GM18870 (cell line): ENCODE results near the gene SLC22A17.

Experiments
- ATAC-seq: cut with Tn5 transposase; IDR thresholded peaks from one replicate; pipeline ENCODE4 v1.9.1; 2021; ENCODE audit warnings: moderate library complexity; ENCODE audit not compliant: unreplicated experiment

SLC22A17 gene

DNA sequence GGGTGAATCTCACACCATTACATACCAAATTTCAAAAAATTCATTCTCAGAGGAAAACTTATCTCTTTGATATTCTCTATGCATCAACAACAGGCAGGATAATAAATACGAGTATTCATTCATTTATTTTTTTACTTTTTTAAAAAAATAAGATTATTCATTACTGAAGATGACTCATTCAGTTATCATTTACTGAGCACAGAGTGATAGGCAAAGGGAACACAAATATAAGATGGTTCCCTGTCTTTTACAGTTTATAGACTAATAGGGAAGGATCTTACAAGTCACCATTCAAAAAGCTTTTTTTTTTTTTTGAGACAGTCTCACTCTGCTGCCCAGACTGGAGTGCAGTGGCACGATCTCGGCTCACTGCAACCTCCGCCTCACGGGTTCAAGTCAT is 36.4 kb downstream of the SLC22A17 start:
- ATAC-seq = no peak

- ATAC-seq = no peak
Observed at GRCh38 chr14:23310546-23310945, 42.1 kb downstream of the SLC22A17 start.

DNA sequence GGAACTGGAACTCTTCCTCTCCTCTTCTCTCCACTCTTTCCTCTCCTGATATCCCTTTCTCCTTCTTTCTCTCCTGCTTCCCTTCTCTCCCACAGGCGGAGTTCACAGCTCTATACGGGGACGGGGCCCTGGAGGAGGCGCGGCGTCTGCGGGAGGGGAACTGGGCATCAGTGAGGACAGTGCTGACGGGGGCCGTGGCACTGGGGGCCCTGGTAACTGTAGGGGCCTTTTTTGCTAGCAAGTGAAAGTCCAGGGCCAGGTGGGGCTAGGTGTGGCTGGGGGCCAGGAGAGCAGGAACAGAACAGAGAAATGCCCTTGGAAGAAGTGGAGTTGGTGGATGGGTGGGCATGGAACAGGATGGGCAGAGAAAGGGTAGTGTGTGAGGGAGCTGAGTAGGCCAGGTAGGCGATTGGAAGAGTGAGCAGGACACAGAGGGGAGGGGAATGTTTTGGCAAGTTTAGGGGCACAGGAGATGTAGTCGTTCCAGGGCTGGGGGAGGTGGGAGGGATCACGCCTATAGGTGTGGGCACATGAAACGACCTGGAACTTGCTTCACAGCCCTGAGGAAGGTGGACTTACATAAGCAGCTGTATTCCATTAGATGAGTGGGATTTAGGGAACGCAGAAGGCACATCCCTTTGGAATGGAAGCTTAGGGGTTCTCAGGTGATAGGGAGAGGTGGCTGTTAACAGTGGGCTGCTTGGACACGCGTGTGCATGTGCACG is 43.8 kb downstream of the SLC22A17 start:
- ATAC-seq = no peak

- no peak for ATAC-seq
Observed at GRCh38 chr14:23307687-23308644, 44.7 kb downstream of the SLC22A17 start.

DNA sequence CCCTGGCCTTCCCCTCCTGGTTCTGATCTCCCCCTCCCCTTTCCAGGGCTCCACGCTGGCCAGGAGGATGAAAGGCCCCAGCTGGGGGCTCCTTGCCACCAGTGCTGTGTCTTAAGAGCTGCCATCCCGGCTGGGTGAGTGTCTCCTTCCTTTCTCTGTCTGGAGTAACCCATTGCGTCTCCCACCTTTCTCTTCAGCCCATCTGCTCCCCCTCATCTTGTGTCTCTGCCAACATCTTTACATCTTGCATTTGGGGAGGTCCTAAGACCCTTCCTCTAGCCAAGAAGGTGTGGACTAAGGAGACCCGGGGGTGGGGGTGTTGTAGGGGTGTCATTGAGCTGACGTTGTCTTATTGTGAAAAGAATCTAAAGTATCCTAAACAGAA is 45.5 kb downstream of the SLC22A17 start:
- no peak for ATAC-seq

GRCh38 chr14:23306412-23307145 is 46.1 kb downstream of the SLC22A17 start, which contains the start of gene BCL2L2:
Gene BCL2L2, plus strand, starts transcription at chr14:23306833. Its CDS starts 935 bp downstream, at chr14:23307768.
- ATAC-seq = no peak

DNA sequence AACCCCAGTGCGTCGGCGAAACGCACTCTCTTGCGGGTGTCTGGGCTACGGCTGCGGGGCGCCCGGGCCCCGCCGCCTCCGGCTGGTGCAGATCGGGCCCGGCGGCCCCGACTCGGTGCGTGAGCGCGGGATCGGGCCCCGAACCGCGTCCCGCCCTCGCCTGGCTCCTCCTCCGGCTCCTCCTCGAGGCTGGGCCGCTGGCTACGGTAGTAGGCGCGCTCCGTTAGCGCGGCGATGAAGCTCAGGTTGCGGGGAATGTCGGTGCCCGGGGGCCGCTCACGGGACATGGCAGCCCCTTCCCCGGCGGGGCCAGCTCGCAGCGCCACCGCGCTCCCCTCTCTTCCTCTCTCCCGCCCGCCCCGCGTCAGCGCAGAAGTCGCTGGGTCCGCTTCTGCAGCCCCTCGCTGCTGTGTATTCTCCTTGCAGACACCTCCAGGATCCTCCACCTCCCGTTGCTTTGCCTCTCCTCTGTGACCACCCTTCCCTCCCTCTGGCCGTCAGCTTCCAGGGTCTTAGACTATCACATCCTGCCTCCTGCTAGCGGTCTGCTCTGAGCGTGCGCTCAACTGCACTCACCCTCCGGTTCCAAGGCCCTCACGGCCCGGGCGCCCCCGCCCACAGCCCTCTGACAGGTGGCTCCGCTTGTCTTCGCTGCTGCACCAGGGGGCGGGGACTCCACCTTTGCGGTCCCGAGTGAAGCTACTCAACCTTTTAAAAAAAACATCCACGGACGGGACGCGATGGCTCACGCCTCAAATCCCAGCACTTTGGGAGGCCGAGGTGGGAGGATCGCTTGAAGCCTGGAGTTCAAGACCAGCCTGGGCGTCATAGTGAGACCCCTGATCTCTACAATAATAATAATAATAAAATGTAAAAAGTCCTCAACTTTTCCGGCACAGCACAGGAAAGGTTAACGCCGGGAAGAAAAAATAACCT is 50.1 kb downstream of the SLC22A17 start, which contains the start of gene PPP1R3E:
PPP1R3E (minus strand) TSS at position 570 of the 936 bp plus-strand sequence; CDS start at position 287, 283 bp downstream.
- no peak for ATAC-seq

DNA sequence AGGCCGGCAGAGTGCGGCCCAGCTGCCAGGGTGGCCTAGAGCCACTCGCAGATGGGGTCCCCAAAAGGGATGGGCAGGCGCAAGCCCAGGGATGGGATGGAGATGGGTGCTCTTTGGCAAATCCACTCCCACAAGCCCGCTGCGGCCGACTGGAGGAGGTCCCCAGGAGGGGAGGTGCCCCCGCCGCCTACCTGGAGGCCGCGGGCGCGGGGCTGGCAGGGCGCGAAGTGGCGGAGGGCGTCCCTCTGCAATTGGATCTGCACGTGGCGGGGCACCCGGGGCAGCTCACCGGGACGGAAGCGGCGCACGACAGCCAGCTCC is 50.8 kb downstream of the SLC22A17 start:
- peak; percentile 13 for ATAC-seq

DNA sequence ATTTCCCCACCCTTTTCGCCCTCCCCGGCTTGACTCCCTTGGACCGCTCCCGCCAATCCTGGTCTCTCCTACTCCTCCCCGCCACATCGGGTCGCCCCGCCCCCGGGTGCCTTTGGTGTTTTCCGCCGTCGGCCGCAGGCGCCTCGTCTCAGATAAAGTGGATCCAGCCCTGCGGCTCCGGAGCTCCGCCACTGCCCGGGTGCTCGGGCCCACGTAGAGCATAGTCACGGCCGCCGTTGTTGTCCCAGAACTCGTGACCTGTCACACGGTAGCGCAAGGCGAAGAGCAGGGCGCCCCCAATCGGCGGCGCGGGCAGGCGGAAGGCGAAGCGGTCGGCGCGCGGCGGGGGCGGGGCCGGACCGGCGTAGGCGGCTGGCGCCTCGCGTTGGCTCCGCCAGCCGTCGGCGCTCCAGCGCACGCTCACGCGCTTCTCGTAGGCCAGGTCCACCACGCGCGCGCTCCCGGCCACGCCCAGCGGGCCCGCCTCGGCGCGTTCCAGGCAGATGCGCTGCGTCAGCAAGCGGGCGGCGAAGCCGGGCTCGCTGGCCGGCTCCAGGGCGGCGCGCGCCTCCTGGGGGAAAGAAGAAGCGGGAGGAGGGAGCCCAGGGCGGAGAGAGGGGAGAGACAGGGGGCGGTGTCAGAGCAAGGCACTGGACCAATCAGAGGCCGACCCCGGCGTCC is 51.3 kb downstream of the SLC22A17 start:
- ATAC-seq = peak; percentile 63

DNA sequence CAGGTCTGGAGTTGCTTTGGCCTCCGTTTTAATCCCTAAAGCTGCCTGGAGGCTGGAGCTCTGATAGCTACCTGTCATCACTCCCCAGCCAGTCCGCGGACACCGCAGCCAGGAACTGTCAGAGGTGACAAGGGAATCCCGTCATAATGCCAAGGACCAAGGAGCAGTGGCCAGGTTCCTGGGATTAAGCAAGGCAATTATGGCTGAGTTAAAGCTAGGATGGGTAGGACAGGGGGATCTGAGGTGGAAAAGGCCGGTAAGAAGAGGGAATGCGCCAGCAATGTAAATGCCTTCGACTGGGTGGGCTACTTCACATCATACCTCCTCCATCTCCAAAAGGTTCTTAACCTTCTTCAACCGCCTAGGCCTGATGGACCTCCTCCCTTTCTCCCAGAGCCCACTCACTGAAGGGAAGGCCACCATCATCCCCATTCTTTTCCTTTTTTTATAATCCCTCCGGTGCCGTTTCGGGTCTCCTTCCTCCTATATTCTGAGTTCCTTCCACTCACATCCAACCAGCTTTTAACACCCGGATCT is 51.9 kb downstream of the SLC22A17 start:
- ATAC-seq = no peak

GRCh38 chr14:23299986-23300686 is 52.6 kb downstream of the SLC22A17 start:
- ATAC-seq = no peak

DNA sequence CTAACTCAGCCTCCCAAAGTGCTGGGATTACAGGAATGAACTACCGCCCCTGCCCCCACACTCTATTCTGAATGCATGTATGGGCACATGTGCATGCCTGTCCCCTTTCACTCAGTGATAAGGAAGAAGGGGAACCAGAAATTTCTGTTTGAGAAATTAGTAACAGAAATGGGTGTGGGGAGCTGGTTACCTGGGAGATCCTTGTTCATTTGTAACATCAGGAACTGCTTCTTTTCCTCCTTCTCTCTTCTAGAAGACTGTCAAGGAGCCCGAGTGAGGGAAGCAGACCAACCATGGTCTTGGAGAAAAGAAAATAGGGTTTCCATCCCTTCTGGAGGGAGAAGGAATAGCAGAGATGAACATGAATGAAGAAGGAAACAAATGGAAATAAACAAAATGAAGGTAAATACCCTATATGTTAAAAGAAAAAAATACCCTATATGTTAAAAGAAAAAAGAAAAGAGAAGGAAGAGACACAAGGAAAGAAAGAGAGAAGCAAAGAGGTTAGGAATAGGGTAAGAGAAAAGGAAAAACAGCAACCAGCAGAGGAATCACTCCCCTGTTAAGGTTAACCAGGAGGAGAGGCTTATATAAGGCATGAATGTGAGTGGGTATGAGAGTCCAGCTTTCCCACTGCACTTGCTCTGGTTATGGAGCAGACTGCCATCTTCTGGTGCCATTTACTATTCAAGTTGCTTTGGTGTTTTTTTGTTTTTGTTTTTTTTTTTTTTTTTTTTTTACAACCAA is 53.3 kb downstream of the SLC22A17 start:
- ATAC-seq = no peak

GRCh38 chr14:23297611-23298277 is 54.9 kb downstream of the SLC22A17 start:
- ATAC-seq = no peak

- ATAC-seq = no peak
Observed at GRCh38 chr14:23297096-23297495, 55.6 kb downstream of the SLC22A17 start.
